Measurements from ENCODE around the gene TANGO2. TPM values are rescaled to one million over a fixed set of nuclear protein-coding genes. Genes with fewer than 3 reads are reported as not detected.

Gene TANGO2
- total RNA-seq, 4 donors from 2014 or later: 24.3 to 46.7 (median 37.5) TPM

- TF ChIP-seq, protein P1, sequence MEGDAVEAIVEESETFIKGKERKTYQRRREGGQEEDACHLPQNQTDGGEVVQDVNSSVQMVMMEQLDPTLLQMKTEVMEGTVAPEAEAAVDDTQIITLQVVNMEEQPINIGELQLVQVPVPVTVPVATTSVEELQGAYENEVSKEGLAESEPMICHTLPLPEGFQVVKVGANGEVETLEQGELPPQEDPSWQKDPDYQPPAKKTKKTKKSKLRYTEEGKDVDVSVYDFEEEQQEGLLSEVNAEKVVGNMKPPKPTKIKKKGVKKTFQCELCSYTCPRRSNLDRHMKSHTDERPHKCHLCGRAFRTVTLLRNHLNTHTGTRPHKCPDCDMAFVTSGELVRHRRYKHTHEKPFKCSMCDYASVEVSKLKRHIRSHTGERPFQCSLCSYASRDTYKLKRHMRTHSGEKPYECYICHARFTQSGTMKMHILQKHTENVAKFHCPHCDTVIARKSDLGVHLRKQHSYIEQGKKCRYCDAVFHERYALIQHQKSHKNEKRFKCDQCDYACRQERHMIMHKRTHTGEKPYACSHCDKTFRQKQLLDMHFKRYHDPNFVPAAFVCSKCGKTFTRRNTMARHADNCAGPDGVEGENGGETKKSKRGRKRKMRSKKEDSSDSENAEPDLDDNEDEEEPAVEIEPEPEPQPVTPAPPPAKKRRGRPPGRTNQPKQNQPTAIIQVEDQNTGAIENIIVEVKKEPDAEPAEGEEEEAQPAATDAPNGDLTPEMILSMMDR (IDR thresholded peaks at IDR 0.05; ENCODE audit: low read depth): no peak
Measured at GRCh38 chr22:20008221-20008995, 12.5 kb upstream of the TANGO2 start.

GRCh38 chr22:20009018-20009491 lies 11.9 kb upstream of the TANGO2 start:
- TF ChIP-seq, protein P1 (IDR thresholded peaks at IDR 0.05; ENCODE audit: low read depth): no peak

DNA sequence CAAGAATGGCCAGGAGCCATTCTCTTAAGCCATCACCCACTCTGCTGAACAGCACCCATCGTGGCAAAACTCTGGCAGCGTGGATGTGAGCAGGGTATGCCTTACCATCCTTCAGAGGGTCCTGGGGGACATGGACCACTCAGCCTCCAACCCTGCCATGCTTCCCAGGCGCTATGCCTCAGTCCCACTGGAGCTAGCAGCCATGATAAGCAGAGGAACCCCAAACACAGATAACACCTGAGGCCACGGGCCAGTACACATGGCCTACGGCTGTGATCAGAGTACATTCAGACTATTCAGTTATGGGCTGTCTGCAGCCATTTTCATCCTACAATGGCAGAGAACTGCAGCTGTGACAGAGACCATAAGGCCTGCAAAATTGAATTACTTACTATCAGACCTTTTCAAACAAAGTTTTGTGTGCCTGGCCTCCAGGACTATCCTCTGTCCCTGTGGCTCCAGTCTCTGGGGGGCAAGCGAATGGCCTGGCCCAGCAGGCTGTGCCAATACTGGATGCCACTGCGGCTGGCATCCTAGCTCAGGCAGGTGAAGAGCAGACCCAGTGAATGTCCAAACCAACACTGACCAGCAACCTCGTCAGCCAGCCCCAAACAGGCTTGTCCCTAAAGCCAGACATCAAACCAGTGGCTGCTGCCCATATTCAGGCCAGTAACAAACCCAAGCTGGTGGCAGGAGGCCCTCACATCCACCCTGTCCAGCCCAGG lies 11.2 kb upstream of the TANGO2 start:
- TF ChIP-seq, protein P1 (IDR thresholded peaks at IDR 0.05; ENCODE audit: low read depth): no peak

DNA sequence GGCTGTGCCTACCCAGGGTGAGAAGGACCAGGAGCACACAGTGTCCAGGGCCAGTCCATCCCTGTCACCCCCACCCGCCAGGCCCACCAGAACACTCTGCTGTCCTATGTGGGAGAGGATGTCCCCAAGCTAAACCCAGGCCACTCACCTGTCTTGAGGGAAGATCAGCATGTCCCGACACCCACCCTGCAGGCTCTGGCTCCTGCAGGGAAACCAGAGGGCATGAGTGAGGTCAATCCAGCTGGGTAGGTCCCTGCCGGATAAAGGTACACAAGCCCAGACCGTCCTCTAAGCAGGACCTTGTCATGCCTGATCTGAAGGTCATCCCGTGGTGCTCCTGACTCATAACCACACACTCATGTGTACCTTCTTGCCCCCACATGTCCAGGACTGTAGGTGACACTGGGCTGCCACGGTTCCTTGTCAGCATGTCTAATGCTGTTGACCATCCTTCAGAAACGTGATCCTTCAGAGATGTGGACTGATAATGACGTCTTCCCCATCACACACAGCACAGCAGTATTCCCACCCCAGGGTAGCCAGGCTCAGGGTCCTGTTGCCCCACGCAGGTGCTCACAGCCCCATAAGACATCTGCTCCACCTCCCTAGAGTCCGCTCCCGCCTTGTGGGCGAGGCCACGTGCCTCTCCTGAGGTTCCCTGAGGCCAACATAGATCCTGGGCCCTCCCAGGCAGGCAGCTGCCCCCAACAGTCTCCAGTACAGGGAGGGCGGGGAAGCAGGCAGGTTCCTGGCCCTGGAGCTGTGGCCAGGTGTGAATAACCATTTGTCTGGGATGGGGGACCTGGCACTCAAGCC lies 10.4 kb upstream of the TANGO2 start:
- TF ChIP-seq, protein P1 (IDR thresholded peaks at IDR 0.05; ENCODE audit: low read depth): no peak

GRCh38 chr22:20011123-20011992 lies 9.6 kb upstream of the TANGO2 start:
- TF ChIP-seq, protein P1 (IDR thresholded peaks at IDR 0.05; ENCODE audit: low read depth): no peak

- TF ChIP-seq, protein P1 (IDR thresholded peaks at IDR 0.05; ENCODE audit: low read depth): no peak
Measured at GRCh38 chr22:20011993-20012740, 8.7 kb upstream of the TANGO2 start.
